ENCODE results near the gene CFD.

CFD gene

GRCh38 chr19:906480-906879 lies 47.0 kb downstream of the CFD start:
- TF ChIP-seq CTCF (IDR thresholded peaks at IDR 0.05) = no peak

DNA sequence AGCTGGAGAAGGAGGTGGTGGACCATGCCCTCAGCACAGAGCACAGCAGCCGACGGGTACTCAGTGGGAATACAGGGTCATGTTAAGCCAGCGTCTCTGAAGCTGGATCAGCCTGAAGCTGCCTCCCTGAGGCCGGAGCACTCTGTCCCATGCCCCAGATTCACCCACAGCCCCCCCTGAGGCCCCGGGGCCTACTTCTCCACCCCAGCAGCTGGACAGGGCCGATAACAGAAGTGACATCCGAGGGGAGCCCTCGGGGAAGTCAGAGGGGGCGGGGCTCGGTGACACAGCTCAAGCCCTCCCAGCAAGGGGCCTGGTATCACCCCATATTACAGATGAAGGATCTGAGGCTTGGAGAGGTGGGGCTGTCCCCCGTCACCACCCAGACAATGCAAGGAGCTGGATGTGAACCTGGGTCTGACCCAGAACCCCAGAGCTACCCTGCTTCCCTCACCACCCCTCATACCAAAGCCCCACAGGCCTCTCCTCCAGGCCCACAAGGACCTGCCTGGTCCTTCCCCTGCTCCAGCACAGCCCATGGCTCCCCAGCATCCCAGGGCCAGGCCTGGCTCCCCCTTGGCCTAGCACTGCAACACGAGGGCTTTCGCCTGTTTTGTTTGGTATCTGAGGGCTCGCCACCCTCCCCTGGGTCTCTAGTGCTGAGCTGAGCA lies 47.9 kb downstream of the CFD start:
- TF ChIP-seq CTCF (IDR thresholded peaks at IDR 0.05) = no peak

- TF ChIP-seq CTCF (IDR thresholded peaks at IDR 0.05) = no peak
These were observed 52.0 kb downstream of the CFD start for GRCh38 chr19:911197-912033.

DNA sequence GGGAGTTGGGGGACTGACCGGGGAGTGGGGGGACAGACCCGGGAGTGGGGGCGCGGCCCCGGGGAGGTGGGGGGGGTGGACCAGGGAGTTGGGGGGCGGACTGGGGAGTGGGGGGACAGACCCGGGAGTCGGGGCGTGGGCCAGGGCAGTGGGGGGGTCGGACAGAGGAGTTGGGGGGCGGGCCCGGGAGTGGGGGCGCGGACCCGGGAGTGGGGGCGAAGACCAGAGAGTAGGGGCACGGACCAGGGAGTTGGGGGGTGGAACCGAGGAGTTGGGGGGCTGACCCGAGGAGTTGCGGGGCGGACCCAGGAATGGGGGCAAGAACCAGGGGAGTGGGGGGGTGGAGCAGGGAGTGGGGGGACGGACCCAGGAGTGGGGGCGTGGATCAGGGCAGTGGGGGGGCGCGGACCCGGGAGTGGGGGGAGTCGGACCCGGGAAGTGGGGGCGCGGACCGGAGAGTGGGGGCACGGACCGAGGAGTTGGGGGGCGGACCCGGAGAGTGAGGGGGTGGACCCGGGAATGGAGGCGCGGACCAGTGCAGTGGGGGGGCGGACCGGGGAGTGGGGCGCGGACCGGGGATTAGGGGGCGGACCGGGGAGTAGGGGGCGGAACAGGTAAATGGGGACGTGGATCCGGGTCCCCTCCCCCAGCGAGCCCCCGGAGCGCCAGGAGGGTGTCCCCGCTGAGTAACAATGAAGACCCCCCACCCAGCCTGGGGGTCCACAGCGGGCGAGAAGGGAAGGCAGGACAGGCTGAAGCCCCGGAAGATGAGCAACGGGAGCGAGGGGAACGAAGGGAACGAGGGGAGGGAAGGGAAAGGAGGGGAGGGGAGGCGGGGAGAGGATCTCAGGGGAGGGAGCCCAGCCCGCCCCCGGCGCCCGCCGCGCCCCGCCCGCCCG lies 53.0 kb downstream of the CFD start:
- no peak for TF ChIP-seq CTCF (IDR thresholded peaks at IDR 0.05)
